Activated CD4-positive, alpha-beta T cell treated with anti-CD3 and anti-CD28 coated beads, Interleukin-2, amount 50 U/mL, for 16 hours (primary cell): ENCODE measurements around the gene KATNAL2.

Source experiments
- DNase-seq: peaks from one replicate; pipeline ENCODE4 v3.0.0-alpha.2; 2020

KATNAL2 gene

DNA sequence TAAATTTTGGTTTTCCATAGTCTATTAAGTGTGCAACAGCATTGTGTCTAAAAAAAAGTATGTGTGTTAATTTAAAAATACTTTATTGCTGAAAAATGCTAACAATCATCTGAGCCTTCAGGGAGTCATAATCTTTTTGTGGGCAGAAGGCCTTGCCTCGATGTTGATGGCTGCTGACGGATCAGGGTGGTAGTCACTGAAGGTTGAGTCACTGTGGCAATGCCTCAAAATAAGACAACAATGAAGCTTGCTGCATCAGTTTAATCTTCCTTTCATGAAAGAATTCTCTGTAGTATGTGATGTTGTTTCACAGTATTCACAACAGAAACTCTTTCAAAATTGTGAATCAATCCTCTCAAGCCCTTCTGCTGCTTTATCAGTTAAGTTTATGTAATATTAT lies 201.6 kb downstream of the KATNAL2 start:
- no peak for DNase-seq

DNA sequence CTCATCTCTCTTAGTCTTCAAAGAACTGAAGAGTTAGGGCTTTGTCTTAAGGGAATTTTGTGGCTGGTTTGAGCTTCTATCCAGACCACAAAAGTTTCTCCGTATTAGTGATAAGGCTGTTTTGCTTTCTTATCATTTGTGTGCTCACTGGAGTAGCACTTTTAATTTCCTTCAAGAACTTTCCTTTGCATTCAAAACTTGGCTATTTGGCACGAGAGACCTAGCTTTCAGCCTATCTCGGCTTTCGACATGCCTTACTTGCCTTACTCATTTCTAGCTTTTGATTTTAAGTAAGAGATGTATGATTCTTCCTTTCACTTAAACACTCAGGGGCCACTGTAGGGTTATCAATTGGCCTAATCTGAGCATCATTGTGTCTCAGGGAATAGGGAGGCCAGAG lies 203.0 kb downstream of the KATNAL2 start:
- peak; percentile 84 for DNase-seq

DNA sequence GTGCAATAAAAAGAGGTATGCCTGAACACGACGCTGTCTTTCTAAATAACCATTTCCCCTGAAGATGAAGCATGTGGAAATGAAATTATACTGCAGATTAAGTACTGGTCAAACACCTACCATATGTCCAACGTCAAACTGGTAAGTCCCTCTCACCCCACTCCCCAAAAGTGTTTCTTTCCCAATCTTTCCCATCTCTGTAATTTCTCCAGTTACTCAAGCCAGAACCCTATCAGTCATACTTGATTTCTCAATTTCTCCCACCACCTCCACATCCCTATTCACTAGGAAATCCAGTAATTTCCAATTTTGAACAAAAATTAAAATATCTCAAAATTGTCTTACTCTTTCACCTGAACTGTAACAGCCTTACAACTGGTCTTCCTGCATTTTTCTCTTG lies 203.7 kb downstream of the KATNAL2 start:
- DNase-seq, result no peak

DNA sequence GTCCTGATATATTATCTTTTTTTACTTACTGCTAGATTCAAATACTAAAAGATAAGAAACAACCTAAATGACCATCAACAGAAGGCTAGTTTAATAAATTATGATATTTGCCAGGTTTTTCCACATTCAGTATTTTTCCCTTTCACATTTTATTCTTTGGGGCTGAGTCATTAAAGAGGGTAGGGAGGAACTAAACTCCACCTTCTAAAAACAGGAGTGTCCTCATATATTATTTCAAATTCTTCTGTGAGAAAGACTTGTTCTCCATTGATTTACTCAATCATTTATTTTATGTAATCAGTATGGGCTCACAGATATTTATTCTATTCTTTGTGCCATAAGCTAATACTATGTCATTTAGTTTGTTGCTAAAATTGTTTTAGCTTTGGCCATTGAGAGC lies 223.9 kb downstream of the KATNAL2 start:
- no peak for DNase-seq

DNA sequence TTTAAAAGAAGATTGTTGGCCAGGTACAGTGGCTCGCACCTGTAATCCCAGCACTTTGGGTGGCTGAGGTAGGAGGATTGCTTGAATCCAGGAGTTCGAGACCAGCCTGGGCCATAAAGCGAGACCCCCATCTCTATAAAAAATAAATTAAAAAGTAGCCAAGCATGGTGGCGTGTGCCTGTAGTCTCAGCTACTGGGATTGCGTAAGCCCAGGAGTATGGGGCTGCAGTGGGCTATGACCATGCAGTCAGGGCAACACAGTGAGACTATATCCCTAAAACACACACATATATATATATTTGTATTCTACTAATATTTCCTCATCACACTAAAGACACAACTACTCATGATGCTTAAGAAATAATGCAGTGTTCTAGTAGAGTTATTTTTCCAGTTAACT lies 225.8 kb downstream of the KATNAL2 start:
- no peak for DNase-seq

DNA sequence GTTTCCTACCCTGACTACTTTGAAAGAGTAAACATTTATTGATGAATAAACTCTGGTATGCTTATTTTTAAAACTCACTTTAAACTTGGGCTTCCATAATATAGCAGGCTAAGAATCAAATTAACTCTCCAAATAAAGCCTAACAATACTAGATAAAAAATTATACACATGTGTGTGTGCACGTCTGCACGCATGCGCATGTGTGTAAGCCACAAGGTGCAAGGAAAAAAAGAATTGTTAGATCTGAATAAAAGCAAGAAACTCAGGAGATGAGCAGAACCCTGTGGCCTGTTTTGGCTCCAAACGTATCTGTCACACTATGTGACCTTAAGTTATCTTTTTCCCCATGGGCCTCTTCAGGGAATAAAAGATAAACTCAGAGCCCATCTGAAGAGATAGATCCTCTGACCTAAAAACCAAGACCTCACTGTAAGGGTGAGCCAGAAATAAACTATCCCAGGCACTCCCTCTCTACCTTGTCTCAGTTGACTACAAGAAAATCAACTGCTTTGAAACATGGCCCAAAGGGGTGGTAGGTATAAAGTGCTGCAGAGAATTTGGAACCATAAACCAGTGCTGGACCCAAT lies 226.6 kb downstream of the KATNAL2 start:
- DNase-seq, result no peak

DNA sequence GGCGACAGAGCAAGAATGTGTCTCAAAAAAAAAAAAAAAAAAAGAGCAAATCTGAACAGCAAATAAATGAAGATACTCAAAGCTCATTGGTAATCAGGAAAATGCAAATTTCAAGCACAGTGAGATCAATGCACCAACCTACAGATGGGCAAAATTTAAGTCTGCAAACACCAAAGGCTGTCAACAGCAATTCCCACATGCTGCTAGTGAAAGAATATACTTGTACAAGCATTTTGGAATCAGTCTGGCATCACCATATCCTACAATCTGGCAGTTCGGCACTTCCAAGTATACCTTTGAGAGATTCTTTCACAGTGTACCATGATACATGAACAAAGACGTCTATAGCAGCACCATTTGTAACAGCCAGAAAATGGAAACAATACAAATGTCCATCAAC lies 228.8 kb downstream of the KATNAL2 start:
- DNase-seq, result no peak

DNA sequence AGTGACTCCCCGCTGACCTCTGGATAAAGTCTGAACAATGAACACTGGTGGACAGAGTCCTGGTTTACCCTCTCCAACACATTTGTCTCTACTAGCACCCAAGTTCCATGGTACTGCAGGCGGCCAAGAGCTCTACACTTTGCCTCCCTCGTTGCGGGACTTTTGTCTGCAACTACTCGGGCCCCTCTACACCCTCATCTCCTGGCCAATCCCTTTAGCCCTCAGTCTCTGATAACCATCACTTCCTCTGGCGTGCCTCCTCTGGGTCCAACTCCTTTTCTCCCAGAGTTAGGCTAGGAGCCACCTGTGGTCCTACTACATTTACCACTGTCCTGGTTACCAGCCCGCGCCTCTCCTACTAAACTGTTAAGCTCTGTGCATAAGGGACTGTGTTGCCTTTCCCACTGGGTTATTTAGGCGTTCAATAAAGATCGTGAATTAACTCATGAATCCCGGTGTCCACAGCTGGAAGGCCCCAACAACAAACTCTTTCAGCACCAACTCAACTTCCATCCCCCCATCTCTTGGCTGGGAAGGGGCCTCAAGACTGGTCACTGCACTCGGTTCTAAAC lies 232.1 kb downstream of the KATNAL2 start:
- no peak for DNase-seq

DNA sequence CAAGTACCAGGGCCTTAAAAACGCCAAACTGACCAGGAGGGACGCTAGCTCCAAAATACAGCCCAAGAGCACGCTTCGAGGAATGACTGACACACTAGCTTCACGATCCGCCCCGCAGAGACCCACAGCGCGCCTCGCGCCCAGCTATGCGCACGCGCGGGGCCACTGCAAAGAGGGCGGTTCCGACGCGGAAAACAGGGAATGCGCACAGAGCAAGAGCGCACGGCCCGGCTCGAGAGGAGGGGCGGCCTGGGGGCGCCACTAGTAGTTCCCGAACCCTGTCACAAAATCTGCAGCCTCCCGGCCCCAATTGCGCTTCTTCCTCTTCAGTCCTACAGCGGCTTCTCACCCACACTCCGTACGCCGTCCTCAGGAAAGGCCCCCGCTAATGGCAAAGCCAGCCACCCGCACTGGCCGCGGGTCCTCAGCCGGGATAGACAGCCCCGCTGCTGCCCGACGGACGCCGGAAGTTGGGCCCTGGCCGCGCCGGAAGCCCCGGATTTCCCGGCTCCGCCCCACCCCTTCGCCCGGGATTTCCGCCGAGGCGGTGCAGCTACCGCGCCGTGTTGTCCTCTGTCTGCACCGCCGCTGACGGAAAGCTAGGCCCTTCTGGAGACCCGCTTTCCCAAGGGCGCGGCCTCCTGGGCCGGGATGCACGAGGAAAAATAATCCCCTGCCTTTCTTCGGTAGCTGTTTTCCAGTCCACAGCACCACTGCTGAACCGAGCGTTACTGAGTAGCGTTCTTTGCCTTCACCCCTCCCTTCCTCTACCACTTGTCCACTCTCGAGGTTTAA lies 232.8 kb downstream of the KATNAL2 start, which contains the start of gene HDHD2:
TSS of gene HDHD2 (minus strand) at position 472 of the 795 bp plus-strand sequence. CDS start 14,061 bp downstream, outside the sequence.
- peak; percentile 84 for DNase-seq

DNA sequence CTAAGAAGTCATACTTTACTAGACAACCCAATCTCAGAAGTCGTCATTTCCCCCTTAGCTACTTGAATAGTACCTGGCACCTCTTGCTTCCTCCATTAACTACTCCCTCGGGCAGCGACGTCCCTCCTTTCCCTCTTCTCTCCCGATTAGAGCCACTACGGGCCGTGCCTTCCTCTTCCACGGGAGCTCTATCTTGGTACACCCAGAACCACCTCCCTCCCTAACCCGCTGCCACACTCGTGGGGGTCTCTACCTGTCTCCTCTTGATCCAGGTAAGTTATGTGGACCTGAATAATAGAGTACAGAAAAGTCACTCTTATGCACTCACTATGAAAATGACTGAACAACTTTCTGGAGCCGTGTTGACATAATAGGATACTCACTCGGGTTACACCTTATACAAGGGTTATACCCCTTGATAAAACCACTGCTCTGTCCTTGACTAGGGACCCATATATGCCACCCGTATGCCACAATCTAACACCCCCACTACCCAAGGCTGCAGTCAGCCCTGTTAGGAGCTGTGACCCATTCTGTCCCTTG lies 233.5 kb downstream of the KATNAL2 start:
- DNase-seq, result no peak

DNA sequence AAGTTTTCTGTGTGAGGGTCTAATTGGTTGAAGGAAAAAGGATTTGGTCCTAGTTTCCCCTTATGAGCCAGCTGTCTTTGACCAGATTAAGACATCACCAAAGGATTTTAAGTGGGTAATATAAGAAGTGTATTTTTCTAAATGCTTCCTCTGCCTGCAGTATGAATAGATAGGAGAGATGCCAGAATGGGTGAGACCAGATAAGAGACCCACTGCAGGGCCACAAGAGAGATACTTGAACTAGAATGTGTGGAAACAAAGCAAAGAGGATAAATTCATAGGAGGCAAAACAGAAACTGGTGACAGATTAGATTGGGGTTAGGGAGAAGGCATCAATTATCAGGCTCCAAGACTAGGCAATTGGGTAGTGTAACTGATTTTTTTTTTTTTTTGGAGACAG lies 234.0 kb downstream of the KATNAL2 start:
- no peak for DNase-seq
